ENCODE measurements around the gene PLEK.

DNA sequence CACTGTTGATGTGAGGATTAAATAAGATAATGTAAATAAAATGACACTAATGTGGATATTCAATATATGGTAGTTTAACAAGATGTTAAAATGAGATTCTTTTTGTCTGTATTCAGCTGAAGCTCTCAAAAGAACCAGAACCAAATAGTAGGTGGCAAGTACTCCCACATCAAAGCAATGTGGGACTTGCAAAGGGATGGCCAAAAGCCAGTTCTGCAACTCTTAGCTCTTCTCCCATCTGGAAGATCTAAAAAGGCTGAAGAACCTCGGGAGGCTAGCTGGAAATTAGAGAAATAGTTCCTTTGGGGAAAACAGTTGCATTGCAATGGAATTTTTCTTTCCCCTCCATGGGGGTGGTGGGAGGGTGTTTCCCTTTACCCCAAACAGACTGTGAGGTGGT lies 53.3 kb downstream of the PLEK start:
- no peak for TF ChIP-seq POLR2A (IDR thresholded peaks at IDR 0.05; ENCODE audit: low read depth, low read length)
- TF ChIP-seq POLR2AphosphoS5 (IDR thresholded peaks at IDR 0.05; ENCODE audit: low read depth, low read length): no peak
- TF ChIP-seq TAF1 (IDR thresholded peaks at IDR 0.05; ENCODE audit: borderline replicate concordance, low read depth, low read length): no peak

Measured in GM12892 (cell line).